Measurements from ENCODE around the gene ICOS.
"Not testable (repeated sequence)": the region's sequence is repeated elsewhere in the genome, so short reads cannot be mapped to it uniquely, and the experiment has no call there.

Gene ICOS

GRCh38 chr2:203975912-203976311, 39.3 kb downstream of the ICOS start:
- no peak for DNase-seq (ENCODE audit: low read depth)

GRCh38 chr2:203982276-203982675, 45.7 kb downstream of the ICOS start:
- DNase-seq (ENCODE audit: low read depth) = no peak

- DNase-seq (ENCODE audit: low read depth) = no peak
Measured at GRCh38 chr2:203983064-203983715, 46.6 kb downstream of the ICOS start.

GRCh38 chr2:203985978-203986377, 49.4 kb downstream of the ICOS start:
- DNase-seq (ENCODE audit: low read depth) = not testable (repeated sequence)

GRCh38 chr2:203987959-203988358, 51.4 kb downstream of the ICOS start:
- no peak for DNase-seq (ENCODE audit: low read depth)

- DNase-seq (ENCODE audit: low read depth) = no peak
Measured at GRCh38 chr2:203988500-203989260, 52.1 kb downstream of the ICOS start.

GRCh38 chr2:203989521-203989920, 53.0 kb downstream of the ICOS start:
- DNase-seq (ENCODE audit: low read depth) = no peak

- no peak for DNase-seq (ENCODE audit: low read depth)
Measured at GRCh38 chr2:203992509-203992908, 55.9 kb downstream of the ICOS start.

- no peak for DNase-seq (ENCODE audit: low read depth)
Measured at GRCh38 chr2:203993011-203993410, 56.4 kb downstream of the ICOS start.

- DNase-seq (ENCODE audit: low read depth) = no peak
Measured at GRCh38 chr2:203993560-203993959, 57.0 kb downstream of the ICOS start.

- no peak for DNase-seq (ENCODE audit: low read depth)
Measured at GRCh38 chr2:203994735-203995134, 58.2 kb downstream of the ICOS start.

GRCh38 chr2:203996692-203997091, 60.1 kb downstream of the ICOS start:
- DNase-seq (ENCODE audit: low read depth) = no peak

- DNase-seq (ENCODE audit: low read depth) = no peak
Measured at GRCh38 chr2:203997481-203997880, 60.9 kb downstream of the ICOS start.

GRCh38 chr2:203997980-203998809, 61.6 kb downstream of the ICOS start:
- DNase-seq (ENCODE audit: low read depth) = no peak

GRCh38 chr2:203999835-204000234, 63.3 kb downstream of the ICOS start:
- no peak for DNase-seq (ENCODE audit: low read depth)

- no peak for DNase-seq (ENCODE audit: low read depth)
Measured at GRCh38 chr2:204000446-204000845, 63.9 kb downstream of the ICOS start.

GRCh38 chr2:204003276-204003990, 66.9 kb downstream of the ICOS start:
- DNase-seq (ENCODE audit: low read depth) = no peak

GRCh38 chr2:204004912-204005311, 68.3 kb downstream of the ICOS start:
- DNase-seq (ENCODE audit: low read depth) = no peak

GRCh38 chr2:204005940-204006721, 69.6 kb downstream of the ICOS start:
- no peak for DNase-seq (ENCODE audit: low read depth)

- no peak for DNase-seq (ENCODE audit: low read depth)
Measured at GRCh38 chr2:204008352-204008751, 71.8 kb downstream of the ICOS start.
